GM21526 (cell line): ENCODE measurements around the gene ALS2CL.
"Not testable (repeated sequence)": the region's sequence is repeated elsewhere in the genome, so short reads cannot be mapped to it uniquely, and the experiment has no call there.

Source experiments
- ATAC-seq: cut with Tn5 transposase; IDR thresholded peaks from one replicate; pipeline ENCODE4 v1.9.1; 2021; ENCODE audit warnings: moderate library complexity; ENCODE audit not compliant: unreplicated experiment, low FRiP score

The ALS2CL gene

GRCh38 chr3:46705022-46705530 lies 11.6 kb upstream of the ALS2CL start:
- ATAC-seq, result no peak

DNA sequence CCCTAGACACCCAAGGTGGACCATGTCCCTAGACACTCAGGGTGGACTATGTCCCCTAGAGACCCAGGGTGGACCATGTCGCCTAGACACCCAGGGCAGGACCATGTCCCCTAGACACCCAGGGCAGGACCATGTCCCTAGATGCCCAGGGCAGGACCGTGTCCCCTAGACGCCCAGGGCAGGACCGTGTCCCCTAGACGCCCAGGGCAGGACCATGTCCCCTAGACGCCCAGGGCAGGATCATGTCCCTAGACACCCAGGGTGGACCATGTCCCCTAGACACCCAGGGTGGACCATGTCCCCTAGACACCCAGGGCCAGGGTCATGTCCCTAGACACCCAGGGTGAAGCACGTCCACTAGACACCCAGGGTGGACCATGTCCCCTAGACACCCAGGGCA lies 10.9 kb upstream of the ALS2CL start:
- ATAC-seq, result not testable (repeated sequence)

DNA sequence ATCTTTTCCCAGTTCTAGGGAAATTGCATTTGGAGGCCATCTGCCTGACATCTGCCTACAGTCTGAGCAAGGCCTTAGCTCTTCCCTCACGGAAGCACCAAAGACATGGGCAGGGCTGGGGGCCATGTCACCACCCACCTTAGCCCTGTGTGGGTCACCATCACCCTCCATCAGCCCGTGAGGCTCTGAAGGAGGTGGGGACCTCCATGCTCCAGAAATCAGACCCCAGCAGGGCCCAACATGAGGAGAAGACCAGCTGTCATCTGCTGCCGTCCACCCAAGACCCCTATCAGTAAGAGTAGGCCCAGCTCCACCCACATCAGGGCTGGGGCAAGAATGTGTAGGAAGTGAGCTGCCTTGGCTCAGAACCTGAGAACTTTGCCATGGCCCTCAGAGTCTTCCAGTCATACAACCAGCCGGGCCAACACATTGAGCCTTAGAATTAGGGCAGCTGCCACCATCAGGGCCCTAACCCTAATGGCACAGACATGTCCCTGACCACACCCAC lies 9.6 kb upstream of the ALS2CL start:
- no peak for ATAC-seq

GRCh38 chr3:46702246-46703012 lies 8.9 kb upstream of the ALS2CL start:
- ATAC-seq, result no peak

DNA sequence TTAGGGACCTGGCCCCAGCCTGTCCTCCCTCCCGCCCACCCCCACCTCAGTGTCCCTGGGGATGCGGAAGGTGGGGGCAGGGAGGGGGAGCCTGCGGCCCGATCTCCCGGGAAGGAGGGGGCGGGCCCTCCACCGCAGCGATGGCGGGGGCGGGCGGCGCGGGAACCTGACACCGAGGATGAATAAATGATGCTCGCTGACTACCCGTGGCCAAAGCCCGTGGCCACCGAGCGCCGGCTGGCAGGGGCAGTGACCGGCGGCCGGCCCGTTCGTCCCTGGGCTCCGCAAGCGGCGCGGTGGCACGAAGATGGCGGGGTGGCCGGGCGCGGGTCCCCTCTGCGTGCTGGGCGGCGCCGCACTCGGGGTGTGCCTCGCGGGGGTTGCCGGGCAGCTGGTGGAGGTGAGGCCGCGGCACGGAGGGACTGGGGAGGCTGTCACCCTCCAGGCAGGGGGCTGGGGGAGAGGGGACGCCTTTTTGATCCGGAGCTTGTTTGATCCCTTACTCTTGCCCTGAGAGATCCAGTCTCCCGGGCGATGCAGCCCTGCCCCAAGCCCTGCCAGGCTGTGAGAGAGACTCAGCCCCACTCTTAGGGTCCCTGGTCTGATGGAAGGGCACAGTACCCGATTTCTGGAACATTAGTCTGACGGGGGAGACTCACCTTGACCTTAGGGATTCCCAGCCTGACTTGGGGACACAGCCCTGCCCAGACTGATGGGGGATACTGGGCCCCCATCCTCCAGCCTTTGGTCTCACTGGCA lies 7.9 kb upstream of the ALS2CL start, which contains the start of gene TMIE:
Gene TMIE, plus strand, starts transcription at position 212 of the 759 bp plus-strand sequence. Its CDS starts 96 bp downstream, at position 308.
- no peak for ATAC-seq

GRCh38 chr3:46700772-46701171 lies 7.3 kb upstream of the ALS2CL start:
- no peak for ATAC-seq

GRCh38 chr3:46699676-46700523 lies 6.4 kb upstream of the ALS2CL start:
- ATAC-seq, result no peak

DNA sequence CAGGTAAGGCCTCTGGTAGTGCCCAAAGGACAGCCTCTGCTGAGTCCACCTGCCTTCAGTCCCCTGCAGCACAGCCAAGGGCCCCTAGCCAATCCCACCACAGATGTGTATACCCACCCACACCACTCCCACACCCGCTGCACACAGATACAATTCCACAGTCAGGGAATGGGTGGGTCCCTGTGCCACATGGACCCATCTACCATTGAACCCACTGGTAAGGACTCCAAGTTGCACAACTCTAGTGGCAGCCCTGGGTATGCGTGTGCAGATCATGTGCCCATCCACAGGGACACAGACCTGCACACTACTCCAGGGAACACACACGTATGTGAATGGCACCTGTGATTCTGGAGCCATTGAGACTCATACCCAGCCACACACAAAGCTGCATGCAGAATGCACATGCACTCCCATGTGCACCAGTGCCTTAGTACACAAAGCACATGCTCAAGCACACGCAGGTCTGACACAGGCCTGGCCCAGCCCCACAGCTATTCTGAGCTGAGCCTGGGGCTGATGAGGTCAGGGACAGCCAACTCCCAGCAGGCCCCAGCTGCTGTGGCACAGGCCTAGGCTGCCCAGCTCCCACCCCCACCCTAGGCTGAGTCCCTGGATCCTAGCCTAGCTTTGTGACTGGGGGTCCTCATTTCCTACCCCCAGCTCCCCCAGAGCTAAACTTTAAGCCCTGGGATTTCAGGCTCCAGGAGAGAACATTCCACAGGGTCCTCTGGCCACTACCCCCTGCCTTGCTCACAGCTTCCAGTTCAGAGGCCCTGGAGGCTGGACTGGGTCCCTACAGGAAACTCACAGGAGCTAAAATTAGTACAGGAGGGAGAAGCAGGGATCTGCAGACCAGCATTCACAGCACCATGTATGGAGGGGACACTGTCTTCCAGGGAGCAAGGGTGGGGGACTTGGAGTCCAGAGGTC lies 2.7 kb upstream of the ALS2CL start:
- no peak for ATAC-seq

- ATAC-seq, result no peak
Measured at GRCh38 chr3:46695177-46695961, 1.9 kb upstream of the ALS2CL start.

DNA sequence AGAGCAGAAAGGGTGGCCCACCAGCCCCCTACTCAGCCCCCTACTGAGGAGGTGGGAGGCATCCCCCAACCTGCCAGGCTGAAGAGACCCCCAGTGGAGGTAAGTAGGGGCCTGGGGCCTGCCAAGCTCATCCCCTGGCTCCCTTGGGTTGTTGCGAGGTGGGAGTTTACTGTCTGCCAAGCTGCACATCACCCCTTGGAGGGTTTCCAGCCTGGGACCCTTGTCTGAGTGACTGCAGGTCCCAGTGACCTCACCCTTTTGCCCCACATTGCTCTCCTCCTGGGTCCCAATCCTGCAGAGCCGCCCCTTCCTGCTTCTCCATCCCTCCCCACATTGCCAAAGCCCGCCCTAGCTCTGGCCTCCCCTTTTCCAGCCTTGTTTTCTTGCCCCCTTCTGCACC lies 1.0 kb upstream of the ALS2CL start:
- ATAC-seq, result no peak

DNA sequence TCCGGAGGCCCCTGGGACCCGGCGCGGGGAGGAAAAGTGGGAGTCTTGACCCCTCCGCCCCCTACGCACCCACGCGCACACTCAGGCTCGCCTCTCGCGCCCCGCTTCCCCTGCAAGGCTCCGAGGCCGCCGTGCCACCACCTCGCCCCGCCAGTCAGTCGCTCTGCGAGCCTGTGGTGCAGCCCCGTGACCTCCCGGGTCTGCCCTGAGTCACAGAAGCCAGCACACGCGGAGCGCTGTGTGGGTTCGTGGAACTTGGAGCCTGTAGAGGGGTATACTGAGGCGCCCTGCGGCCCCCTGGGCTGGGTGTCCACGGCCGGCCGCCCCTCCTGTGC lies 380 bp upstream of the ALS2CL start:
- ATAC-seq, result no peak

DNA sequence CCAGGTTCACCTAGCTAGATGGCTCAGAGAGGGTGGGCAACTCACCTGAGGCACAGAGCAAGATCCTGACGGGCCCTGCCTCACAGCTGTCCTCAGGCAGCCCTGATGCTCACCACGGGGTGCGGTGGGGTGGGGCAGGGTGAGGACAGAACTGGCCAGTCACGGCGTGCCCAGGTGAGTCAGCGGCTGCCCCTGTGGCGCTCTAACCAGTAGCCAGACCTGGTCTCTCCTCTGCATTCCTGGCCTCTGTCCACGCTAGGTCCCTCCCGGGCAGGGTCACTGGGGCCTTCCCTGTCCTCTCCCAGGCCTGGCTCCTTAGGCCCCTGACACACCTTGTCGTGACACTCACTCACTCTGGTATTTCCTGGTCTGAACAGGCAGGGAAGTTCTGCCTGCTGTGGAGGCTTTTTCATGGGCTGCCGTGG lies 901 bp downstream of the ALS2CL start:
- no peak for ATAC-seq

- no peak for ATAC-seq
Measured at GRCh38 chr3:46690798-46691197, 2.7 kb downstream of the ALS2CL start.

GRCh38 chr3:46685446-46685845 lies 8.0 kb downstream of the ALS2CL start:
- no peak for ATAC-seq

- ATAC-seq, result no peak
Measured at GRCh38 chr3:46684891-46685290, 8.6 kb downstream of the ALS2CL start.

- no peak for ATAC-seq
Measured at GRCh38 chr3:46682974-46683373, 10.5 kb downstream of the ALS2CL start.

- no peak for ATAC-seq
Measured at GRCh38 chr3:46681856-46682540, 11.5 kb downstream of the ALS2CL start.

- no peak for ATAC-seq
Measured at GRCh38 chr3:46681387-46681786, 12.1 kb downstream of the ALS2CL start.
